ENCODE measurements around the gene MYRF.

Gene MYRF

DNA sequence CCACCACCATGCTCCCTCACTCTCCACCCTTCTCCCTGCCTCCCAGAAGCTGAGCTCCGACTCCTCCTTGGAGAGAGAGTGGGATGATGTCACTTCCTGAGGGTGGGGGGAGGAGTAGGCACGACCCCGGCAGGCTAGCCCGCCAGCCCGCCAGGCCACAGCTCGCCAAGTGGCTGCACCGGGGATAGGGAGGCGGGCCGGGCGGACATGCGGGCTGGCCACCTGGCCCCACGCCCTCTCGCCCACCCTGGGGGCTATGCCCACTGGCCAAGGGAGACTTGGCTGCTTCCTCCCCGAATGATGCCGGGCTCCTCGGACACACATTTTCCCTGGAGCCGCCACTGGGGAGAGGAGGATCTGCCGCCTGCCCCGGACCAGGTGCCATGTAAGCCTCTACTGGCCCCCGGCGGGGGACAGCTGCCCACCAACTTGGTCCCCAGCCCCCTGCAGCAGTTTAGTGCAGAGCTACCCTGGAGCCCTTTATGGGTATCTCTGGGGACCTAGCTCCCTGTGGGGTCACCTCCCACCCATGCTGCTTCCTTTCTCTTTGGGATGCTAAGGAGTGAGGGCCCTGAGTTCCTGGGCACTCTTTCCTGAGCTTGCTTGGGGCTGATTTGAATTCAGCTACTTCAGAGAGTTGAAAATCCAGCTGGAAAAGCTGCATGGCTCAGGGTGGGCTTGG, 33.7 kb upstream of the MYRF start:
- no peak for DNase-seq (ENCODE audit: low read depth, low spot score)

DNA sequence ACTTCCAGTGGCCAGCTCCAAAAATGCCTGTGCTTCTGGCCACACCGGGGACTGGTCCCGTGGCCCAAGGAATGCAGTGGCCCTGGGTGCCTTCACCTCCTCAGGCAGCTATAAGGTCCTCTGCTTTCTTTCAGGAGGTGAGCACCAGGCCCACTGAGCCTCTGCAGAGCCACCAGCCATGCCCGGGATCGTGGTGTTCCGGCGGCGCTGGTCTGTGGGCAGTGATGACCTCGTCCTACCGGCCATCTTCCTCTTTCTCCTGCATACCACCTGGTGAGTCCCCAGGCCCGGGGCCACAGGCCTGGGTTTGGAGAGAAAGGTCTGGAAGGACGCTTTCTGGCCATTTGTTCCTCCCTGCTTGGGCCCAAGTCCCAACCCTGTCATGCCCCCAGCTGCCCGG, 32.5 kb upstream of the MYRF start:
- no peak for DNase-seq (ENCODE audit: low read depth, low spot score)

DNA sequence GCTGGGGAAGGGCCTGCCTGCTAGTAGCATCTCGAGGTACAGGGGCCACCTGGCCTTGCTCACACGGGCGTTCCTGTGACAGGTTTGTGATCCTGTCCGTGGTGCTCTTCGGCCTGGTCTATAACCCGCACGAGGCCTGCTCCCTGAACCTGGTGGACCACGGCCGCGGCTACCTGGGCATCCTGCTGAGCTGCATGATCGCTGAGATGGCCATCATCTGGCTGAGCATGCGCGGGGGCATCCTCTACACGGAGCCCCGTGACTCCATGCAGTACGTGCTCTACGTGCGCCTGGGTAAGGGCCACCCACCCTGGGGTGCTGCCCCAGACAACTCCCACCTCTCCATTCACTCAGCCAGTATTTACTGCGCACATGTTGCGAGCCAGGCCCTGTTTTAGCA, 31.8 kb upstream of the MYRF start:
- DNase-seq (ENCODE audit: low read depth, low spot score): no peak

DNA sequence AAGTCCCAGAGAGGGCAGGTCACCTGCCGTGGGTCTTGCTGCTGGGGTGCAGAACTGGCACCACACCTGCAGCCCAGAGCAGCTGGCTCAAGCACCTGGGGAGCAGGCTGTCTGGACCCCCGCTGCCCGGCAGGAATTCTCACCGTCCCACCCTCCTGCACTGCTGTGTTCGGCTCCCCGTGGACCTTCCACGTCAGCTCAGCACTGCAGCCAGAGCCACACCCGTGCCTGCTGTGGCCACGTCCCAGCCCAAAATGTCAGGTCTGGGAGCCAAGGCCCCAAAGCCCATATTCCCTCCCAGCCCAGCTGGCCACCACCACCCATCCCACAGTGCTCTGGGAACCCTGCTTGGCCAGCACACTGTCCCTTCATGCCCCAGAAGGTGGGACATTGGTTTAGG, 28.0 kb upstream of the MYRF start:
- no peak for DNase-seq (ENCODE audit: low read depth, low spot score)

DNA sequence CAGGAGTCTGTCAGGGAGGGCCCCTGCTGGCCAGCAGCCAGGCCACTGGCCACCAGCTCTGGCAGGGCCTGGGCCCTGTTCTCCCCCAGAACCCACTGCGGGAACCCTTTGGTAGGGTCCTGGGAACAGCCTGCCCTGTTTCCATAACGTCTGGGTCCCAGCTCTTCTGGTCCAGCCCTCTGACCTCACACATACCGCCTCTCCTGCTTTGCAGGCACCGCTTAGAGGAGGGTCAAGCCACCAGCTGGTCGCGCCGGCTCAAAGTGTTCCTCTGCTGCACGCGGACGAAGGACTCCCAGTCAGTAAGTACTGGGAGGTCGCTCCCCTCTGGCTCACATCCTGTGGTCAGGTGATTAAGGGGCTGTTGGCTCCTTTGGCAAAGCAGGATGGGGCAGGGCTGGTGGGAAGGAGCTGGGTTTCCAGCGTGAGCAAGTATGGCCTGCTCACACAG, 26.6 kb upstream of the MYRF start:
- DNase-seq (ENCODE audit: low read depth, low spot score): no peak

DNA sequence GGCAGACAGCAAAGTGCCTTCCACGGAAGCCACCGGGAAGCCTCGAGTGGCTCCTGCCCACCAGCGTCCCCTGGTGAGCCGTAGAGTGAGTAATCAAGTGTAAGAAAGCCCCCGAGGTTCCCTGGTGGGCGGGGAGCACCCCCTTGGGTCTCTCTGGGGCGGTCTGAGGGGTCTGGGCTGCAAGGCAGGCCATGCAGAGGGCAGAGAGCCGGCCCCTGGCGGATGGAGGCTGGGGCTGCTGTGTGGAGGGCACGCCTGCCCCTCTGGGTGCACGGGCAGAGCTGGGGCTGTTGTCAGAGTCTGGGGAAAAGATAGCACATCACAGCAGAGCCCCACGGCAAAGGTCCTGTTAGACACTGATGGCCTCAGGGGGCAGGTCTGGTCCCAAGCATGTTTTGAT, 25.7 kb upstream of the MYRF start:
- no peak for DNase-seq (ENCODE audit: low read depth, low spot score)

DNA sequence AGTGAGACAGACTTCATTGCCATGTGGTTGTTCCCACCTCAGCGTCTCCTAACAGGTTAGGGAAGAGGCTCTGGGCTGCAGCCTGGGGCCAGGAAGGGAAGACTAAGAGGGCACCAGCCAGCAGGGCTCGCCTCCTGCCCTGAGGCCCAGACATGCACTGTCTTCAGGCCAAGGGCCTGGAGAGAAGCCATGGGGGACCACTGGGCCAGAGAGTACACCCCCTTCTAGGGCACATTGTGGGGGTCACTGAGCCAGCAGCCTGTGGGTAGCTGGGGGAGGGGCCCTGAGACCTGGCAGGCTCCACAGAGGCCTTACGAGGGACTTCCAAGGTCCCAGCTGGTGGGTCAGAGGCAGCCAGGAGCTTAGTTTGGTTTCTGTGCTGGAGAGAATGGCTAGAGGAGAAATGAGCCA, 25.0 kb upstream of the MYRF start:
- no peak for DNase-seq (ENCODE audit: low read depth, low spot score)

DNA sequence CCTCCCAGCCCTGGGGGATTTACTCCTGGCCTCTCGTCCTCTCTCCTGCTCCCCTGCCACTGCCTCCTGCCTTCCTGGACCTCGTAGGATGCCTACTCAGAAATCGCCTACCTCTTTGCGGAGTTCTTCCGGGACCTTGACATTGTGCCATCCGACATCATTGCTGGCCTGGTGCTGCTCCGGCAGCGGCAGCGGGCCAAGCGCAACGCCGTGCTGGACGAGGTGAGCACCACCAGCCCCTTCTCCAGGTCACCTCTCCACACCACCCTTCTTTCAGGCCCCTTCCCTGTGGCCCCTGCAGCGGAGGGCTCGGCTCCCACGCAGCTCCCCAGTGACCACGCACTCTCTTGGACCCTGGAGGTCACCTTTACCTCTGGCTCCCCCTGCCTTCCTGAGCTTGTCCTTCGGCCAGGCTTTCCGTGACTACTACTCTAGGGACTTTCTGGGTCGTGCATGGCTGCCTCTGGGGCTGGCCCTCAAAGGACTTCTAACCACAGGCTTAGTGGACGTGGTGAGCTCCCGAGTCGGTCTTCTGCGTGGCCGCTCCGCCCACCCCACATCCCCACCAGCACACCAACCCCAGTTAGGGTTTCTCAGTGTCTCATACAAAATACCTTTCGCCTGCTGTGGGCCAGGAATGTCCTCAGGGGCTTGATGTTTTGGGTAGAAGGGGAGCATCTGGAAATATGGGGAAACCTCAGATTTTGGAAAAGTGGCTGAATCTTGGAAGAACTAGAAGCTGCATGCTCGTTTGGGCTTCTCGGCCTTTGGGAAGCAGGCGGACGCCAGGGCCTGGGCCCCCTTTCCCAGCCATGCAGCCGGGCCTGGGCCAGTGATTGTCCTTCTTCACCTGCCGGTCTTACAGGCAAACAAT, 24.1 kb upstream of the MYRF start:
- no peak for DNase-seq (ENCODE audit: low read depth, low spot score)

DNA sequence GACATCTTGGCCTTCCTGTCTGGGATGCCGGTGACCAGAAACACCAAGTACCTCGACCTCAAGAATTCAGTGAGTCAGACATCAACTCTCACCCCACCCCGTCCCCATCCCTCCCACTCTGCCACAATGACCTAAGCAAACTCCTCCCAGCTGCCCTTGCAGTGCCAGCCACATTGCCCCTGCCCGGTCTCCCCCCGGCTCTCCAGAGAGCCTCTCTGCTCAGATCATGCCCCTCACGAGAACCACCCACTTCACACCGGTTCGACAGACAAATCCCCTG, 23.6 kb upstream of the MYRF start:
- no peak for DNase-seq (ENCODE audit: low read depth, low spot score)

DNA sequence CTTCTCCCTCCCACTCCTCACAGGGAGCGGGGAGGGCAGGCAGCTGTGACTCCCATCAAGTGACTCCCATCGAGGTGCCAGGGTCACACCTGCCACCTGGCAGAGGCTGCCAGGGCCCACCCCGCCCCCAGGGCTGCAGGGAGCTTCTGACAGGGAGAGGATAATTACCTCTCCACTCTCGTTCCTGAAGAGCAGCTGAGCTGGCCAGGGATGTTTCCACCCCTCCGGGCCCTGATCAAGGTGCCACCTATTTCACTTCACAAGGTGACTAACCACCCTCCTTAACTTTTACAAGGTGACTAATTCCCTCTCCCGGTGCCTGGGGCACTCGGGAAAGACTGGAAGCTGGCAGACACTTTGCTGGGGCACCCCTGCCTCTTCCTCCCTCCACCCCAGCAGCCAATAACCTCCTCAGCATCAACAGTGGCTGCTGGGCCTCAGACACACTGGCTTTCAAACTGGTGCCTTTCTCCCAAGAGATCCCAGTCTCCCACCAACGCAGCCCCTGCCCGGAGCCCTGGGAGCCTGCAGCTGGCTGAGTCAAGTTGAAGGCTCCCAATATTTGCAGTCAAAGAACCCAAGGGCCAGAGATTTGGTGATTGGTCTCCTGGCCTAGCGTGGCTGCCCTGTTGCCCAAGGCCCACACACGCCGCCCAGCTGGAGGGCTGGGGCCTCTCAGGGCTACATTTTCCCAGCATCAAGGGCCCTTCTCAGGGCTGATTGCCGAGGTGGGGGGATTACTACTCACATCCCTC, 22.0 kb upstream of the MYRF start:
- DNase-seq (ENCODE audit: low read depth, low spot score): no peak

DNA sequence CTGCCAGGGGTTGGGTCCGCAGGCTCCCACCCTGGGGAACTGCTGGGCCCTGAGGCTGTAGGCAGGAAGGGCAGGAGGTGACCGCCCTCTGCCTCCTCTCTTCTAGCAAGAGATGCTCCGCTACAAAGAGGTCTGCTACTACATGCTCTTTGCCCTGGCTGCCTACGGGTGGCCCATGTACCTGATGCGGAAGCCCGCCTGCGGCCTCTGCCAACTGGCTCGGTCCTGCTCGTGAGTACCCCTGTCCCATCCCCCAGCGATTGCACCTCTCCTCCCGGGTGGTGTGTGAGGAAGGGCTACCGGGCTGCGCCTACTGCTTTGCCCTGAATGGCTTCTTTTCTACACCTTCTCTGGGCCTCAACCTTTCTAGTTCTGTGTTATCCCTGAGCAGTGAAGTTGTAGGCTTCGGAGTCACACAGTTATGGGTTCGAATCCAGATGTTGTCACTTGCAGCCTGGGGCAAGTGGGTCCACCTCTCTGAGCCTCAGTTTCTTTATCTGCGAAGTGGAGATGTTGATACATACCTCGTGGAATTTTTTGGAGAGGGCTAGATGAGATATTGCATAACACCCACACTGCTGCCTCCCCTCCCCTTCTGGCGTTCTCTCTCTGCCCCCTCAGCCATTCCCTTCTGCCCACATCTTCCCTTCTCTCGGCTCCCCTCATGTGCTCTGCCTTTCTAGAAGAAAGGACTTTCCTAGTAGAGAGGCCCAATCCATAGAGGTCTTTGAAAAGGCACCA, 21.1 kb upstream of the MYRF start:
- no peak for DNase-seq (ENCODE audit: low read depth, low spot score)

DNA sequence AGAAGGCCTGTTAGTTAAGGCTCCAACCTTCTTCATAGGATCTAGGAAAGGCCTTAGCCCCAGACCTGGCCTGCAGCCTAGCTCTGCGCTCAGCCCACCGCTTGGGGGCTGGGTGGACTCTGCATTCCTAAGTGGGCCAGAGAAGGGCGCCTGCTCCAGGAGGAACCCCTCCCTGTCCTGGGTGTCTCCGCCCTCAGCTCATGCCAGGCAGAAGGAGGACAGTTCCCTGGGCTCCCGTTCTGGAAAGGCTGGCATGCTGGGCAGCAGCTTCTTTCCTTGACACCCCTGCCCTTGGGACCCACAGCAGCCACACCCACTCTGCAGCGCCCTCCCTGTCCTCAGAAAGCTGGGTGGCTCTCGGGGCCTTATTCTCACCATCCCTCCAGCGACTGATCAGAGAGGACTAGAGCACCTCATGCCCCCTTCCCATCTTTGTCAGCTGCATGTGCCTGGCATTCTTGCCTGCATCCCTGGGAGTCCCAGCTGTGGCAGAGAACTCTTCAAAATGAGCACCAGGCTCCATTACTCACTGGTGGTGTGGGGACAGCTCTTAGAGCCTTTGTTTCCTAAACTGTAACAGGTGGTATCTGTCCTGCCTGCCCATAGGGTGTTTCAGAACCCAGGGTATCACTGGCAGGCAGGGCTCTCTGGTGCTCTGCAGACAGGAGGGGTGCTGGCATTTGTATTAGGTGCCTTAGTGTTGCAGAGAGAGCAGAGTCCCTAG, 20.3 kb upstream of the MYRF start:
- no peak for DNase-seq (ENCODE audit: low read depth, low spot score)

DNA sequence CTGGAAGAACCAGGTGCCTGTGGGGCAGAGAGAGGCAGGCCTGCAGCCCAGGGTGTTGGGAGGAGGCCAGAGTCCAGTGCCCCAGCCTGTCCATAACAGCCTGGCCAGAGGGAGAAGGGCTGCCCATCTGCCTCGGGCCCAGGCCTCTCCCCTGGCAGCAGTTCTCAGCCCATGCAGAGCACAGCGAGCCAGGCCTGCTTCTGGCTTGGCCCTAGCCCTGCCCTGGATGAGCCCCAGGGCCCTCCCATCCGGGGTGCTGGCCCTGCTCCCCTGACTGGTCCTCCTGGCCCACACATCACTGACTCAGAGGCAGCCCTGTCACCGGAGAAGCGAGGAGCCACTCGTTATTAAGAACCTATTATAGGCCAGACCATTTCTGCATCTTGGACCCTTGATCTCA, 19.7 kb upstream of the MYRF start:
- DNase-seq (ENCODE audit: low read depth, low spot score): no peak

DNA sequence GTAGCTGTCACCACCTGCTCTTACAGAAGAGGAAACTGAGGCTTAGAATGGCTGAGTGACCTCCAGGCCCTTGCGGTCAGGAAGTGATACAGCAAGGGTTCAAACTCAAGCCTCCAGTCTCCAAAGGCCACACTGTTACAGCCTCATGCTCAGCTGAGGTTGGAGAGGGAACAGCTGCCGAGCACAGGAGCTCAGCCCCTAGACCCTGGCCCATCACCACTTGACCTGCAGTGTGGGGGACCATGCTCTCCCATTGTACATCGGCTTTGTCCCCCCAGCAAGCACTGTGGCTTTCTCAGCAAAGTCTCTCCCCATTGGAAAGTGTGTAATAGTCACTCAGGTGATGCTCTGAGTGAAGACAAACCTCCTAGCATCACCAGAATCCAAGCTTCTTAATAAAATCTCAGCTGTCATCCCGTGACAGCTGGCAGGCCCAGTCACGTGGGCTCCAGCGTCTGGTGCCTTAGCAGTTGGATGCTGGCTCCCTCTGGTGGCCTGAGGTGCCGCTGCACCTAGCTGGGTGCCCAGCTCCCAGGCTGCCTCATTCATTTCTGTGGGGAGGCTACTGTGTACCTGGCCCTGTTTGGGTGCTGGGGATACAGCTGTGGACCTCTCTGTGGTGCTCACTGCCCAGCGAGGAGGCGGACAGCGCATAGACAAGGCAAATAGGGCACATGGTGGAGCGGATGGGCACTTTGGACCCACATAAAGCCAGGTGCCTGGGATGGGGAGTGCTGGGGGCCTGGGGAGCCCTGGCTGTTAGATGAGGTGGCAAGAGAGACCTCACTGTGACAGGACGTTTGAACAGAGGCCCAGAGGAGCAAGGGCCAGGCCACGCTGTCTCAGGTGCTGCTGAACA, 19.1 kb upstream of the MYRF start:
- DNase-seq (ENCODE audit: low read depth, low spot score): peak; percentile 71

DNA sequence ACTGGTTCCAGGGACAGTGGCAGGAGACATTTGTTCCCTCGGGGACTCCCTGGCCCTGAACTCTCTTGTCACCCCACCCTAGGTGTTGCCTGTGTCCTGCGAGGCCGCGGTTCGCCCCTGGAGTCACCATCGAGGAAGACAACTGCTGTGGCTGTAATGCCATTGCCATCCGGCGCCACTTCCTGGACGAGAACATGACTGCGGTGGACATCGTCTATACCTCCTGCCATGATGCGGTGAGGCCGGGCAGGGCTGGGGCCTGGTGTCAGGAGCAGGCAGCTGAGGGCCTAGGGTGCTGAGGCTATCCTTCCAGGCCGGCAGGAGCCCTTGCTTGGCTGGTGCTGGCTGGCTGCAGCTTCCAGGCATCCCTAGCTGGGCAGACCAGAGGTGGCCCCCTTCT, 17.7 kb upstream of the MYRF start:
- DNase-seq (ENCODE audit: low read depth, low spot score): no peak

DNA sequence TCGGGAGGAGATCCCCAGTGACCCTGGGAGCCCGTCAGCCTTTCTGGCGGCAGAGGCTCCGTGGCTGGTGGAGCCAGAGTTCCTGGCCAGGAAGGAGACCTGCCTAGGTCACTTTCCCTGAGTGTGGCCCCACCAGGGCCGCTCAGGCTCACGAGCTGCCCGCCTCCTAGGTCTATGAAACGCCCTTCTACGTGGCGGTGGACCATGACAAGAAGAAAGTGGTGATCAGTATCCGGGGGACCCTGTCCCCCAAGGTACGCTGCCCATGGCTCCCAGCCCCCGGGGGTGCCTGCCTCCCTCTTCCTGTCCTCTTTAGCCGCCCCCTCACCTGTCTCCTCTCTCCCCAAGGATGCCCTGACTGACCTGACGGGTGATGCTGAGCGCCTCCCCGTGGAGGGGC, 17.0 kb upstream of the MYRF start:
- no peak for DNase-seq (ENCODE audit: low read depth, low spot score)

DNA sequence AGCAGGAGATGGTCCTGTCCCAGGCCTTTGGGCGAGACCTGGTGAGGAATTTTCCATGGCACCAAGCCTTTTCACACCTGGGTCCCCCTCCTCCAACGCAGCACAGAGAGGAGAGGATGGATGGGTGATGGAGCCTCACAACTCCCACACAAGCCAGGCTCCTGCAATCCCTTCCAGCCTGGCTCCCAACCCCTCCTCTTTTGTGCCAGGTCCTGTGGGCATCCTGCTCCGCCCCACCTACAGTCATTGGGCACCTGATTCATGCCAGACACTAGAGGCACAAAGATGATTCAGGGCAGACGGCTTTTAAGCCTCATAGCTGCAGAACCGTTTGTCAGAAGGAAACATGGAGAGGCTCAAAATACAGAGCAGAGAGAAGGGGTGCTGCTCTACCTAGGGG, 16.1 kb upstream of the MYRF start:
- DNase-seq (ENCODE audit: low read depth, low spot score): no peak

DNA sequence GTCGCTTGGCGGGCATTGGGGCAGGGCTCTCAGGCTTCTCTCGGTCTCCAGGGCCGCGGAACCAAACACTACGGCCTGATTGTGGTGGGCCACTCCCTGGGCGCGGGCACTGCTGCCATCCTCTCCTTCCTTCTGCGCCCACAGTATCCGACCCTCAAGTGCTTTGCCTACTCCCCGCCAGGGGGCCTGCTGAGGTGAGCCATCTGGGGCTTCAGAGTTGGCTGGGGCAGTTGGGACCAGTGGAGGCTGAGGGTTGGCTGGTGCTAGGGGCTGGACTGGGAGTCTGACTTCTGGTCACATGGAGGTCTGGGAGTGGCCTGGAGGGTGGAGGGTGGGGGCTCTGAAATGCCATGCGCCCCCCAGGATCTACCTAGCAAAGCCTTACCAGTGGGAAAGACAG, 15.3 kb upstream of the MYRF start:
- DNase-seq (ENCODE audit: low read depth, low spot score): no peak

DNA sequence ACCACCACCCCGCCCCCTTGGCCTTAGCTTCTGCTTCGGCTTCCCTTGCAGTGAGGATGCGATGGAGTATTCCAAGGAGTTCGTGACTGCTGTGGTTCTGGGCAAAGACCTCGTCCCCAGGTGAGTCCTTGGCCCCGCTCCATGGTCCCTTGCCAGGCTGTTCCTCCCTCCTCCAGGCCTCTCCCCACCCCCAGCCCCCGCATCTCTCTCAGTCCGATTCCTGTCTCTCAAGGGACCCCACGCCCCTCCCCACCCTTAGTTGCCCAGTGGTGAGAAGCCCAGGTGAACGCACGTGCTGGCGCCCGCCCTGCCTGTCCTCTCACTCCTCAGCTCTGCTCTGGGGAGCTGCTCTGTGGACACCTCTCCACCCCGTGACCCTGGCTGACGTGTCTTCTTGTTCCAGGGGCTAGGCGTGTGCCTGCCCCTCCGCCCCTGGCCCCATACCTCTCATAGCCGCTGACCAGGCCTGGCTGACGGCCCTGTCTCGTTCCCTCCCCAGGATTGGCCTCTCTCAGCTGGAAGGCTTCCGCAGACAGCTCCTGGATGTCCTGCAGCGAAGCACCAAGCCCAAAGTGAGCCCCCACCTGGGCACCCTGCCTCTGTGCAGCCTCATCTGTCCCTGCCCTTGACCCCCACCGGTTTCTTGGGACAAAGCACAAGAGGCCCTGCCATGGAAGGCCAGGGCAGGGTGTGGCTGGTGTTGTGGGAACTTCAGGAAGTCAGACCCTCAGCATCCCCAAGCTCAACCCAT, 14.6 kb upstream of the MYRF start:
- DNase-seq (ENCODE audit: low read depth, low spot score): no peak

DNA sequence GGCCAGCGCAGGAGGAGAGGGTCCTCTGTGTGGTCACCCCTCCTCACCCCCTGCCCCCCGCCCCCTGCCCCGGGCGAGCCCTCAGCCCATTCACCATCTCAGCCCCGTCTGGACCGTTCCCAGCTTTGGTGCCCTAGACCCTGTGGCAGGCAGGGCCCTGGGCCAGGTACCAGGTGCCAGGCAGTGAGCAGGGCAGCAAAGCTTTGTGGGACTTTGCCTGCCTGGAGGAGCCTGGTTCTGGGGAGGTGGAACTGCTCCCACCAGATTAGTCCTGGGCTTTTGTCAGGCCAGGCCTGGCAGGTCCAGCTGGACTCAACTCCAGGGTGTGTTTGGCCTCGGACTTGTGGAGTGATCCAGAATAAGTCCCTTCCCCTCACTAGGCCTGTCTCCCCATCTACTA, 13.7 kb upstream of the MYRF start:
- no peak for DNase-seq (ENCODE audit: low read depth, low spot score)

Data from smooth muscle cell of the brain vasculature (primary cell).